ENCODE measurements around the gene MCF2L.

- TF ChIP-seq TAF1 (IDR thresholded peaks at IDR 0.05; ENCODE audit: borderline replicate concordance, insufficient read depth, low read length) (no peak), FOXP2 (optimal IDR thresholded peaks at IDR 0.05; ENCODE audit: borderline replicate concordance, extremely low read depth, extremely low read length, insufficient read depth) (no peak)
Observed at GRCh38 chr13:113093580-113094409, 124.8 kb downstream of the MCF2L start.
